H9 (cell line): ENCODE measurements around the gene FRAT1. TPM values are rescaled to one million over a fixed set of nuclear protein-coding genes. Genes with fewer than 3 reads are reported as not detected.

ENCODE experiments used
- DNase-seq: peaks from one replicate; pipeline ENCODE4 v3.0.0-alpha.2; 2017
- H2AFZ ChIP-seq: one replicate; pipeline ENCODE4 v1.6.1; 2013; ENCODE audit warnings: mild to moderate bottlenecking, low read length, control low read depth, moderate library complexity
- H2AK5ac ChIP-seq: 2 replicates; pipeline ENCODE4 v1.6.1; 2013; ENCODE audit warnings: low read length, control low read depth, mixed read lengths; ENCODE audit not compliant: insufficient read length
- H2BK120ac ChIP-seq: one replicate; pipeline ENCODE4 v1.6.1; 2013; ENCODE audit warnings: low read depth, mild to moderate bottlenecking, low read length, control low read depth, inconsistent platforms; ENCODE audit not compliant: poor library complexity, severe bottlenecking
- H2BK12ac ChIP-seq: 2 replicates; pipeline ENCODE4 v1.6.1; 2013; ENCODE audit warnings: low read length, control low read depth, mixed read lengths, low read depth; ENCODE audit not compliant: insufficient read length
- H2BK15ac ChIP-seq: 2 replicates; pipeline ENCODE4 v1.6.1; 2013; ENCODE audit warnings: low read depth, low read length, control low read depth
- H2BK20ac ChIP-seq: one replicate; pipeline ENCODE4 v1.6.1; 2013; ENCODE audit warnings: low read depth, mild to moderate bottlenecking, low read length, control low read depth, inconsistent platforms; ENCODE audit not compliant: poor library complexity, severe bottlenecking
- H2BK5ac ChIP-seq: 2 replicates; pipeline ENCODE4 v1.6.1; 2013; ENCODE audit warnings: low read length, control low read depth, mixed read lengths; ENCODE audit not compliant: insufficient read length
- H3K14ac ChIP-seq: 2 replicates; pipeline ENCODE4 v1.6.1; 2013; ENCODE audit warnings: low read length, control low read depth; ENCODE audit not compliant: insufficient read depth
- H3K18ac ChIP-seq: 2 replicates; pipeline ENCODE4 v1.6.1; 2013; ENCODE audit warnings: low read depth, mild to moderate bottlenecking, mixed read lengths, low read length, control low read depth; ENCODE audit not compliant: insufficient read length
- H3K23ac ChIP-seq: 2 replicates; pipeline ENCODE4 v1.6.1; 2013; ENCODE audit warnings: low read length, control low read depth, mixed read lengths, low read depth; ENCODE audit not compliant: insufficient read length
- H3K23me2 ChIP-seq: 2 replicates; pipeline ENCODE4 v1.6.1; 2013; ENCODE audit warnings: low read depth, mild to moderate bottlenecking, mixed read lengths, low read length, control low read depth; ENCODE audit not compliant: insufficient read length, poor library complexity, severe bottlenecking
- H3K27ac ChIP-seq: 2 replicates; pipeline ENCODE4 v1.5.1; 2013; ENCODE audit warnings: low read length, control low read depth, mixed read lengths, low read depth; ENCODE audit not compliant: insufficient read length
- H3K27me3 ChIP-seq: 2 replicates; pipeline ENCODE4 v1.6.1; 2013; ENCODE audit warnings: low read length, control low read depth, inconsistent platforms; ENCODE audit not compliant: insufficient read depth
- H3K4ac ChIP-seq: 2 replicates; pipeline ENCODE4 v1.6.1; 2013; ENCODE audit warnings: low read depth, mild to moderate bottlenecking, control low read depth, inconsistent platforms, low read length, moderate library complexity
- H3K4me1 ChIP-seq: 2 replicates; pipeline ENCODE4 v1.6.1; 2013; ENCODE audit warnings: low read length, control low read depth, inconsistent platforms; ENCODE audit not compliant: insufficient read depth
- H3K4me2 ChIP-seq: 2 replicates; pipeline ENCODE4 v1.6.1; 2013; ENCODE audit warnings: low read length, control low read depth, mixed read lengths; ENCODE audit not compliant: insufficient read length, insufficient read depth
- H3K56ac ChIP-seq: 2 replicates; pipeline ENCODE4 v1.6.1; 2013; ENCODE audit warnings: low read depth, mild to moderate bottlenecking, mixed read lengths, low read length, control low read depth; ENCODE audit not compliant: insufficient read length
- H3K79me1 ChIP-seq: 2 replicates; pipeline ENCODE4 v1.6.1; 2013; ENCODE audit warnings: low read depth, mild to moderate bottlenecking, moderate library complexity, low read length, control low read depth, inconsistent platforms; ENCODE audit not compliant: insufficient read depth, poor library complexity, severe bottlenecking
- H3K79me2 ChIP-seq: 2 replicates; pipeline ENCODE4 v1.6.1; 2013; ENCODE audit warnings: low read length, control low read depth, inconsistent platforms; ENCODE audit not compliant: insufficient read depth
- H3K9ac ChIP-seq: 2 replicates; pipeline ENCODE4 v1.6.1; 2013; ENCODE audit warnings: low read length, control low read depth, mixed read lengths; ENCODE audit not compliant: insufficient read length; ENCODE audit errors: extremely low read depth
- H3K9me3 ChIP-seq: one replicate; pipeline ENCODE4 v1.6.1; 2013; ENCODE audit warnings: low read depth, low read length, inconsistent platforms; ENCODE audit not compliant: control insufficient read depth
- H3T11ph ChIP-seq: one replicate; pipeline ENCODE4 v1.6.1; 2013; ENCODE audit warnings: mild to moderate bottlenecking, low read length, control low read depth, inconsistent platforms
- H4K20me1 ChIP-seq: one replicate; pipeline ENCODE4 v1.6.1; 2013; ENCODE audit not compliant: control insufficient read depth, insufficient read length, insufficient read depth
- H4K5ac ChIP-seq: 2 replicates; pipeline ENCODE4 v1.6.1; 2013; ENCODE audit warnings: low read depth, mild to moderate bottlenecking, mixed read lengths, low read length, control low read depth; ENCODE audit not compliant: insufficient read length
- H4K8ac ChIP-seq: replicated peaks from 2 replicates; pipeline ENCODE4 v1.6.1; 2013; ENCODE audit warnings: low read length, control low read depth, mixed read lengths, low read depth; ENCODE audit not compliant: insufficient read length
- H4K91ac ChIP-seq: 2 replicates; pipeline ENCODE4 v1.6.1; 2013; ENCODE audit warnings: low read depth, mild to moderate bottlenecking, moderate library complexity, mixed read lengths, low read length, control low read depth; ENCODE audit not compliant: insufficient read length
- H3K27ac Mint-ChIP-seq, 3 experiments: 2 replicates in 2 of 3; 3 replicates in 1 of 3; pipeline ENCODE4 v1.8.0; 2020 to 2021; ENCODE audit warnings: mixed read lengths in 3 of 3, mild to moderate bottlenecking in 1 of 3, moderate library complexity in 1 of 3
- H3K27me3 Mint-ChIP-seq: 2 replicates; pipeline ENCODE4 v1.8.0; 2021; ENCODE audit warnings: low read depth, mild to moderate bottlenecking, moderate library complexity, mixed read lengths
- H3K36me3 Mint-ChIP-seq, 3 experiments: 2 replicates in 2 of 3; 3 replicates in 1 of 3; pipeline ENCODE4 v1.8.0; 2020 to 2021; ENCODE audit warnings: low read depth in 3 of 3, mixed read lengths in 3 of 3; ENCODE audit not compliant: insufficient read depth in 1 of 3
- H3K4me1 Mint-ChIP-seq, 2 experiments: 2 replicates each; pipeline ENCODE4 v1.8.0; 2020; ENCODE audit warnings: mixed read lengths in 2 of 2
- H3K4me3 Mint-ChIP-seq, 2 experiments: 2 replicates in 1 of 2; 3 replicates in 1 of 2; pipeline ENCODE4 v1.8.0; 2020 to 2021; ENCODE audit warnings: mild to moderate bottlenecking in 2 of 2, mixed read lengths in 2 of 2, moderate library complexity in 1 of 2
- H3K9me3 Mint-ChIP-seq, 2 experiments: 2 replicates in 1 of 2; 3 replicates in 1 of 2; pipeline ENCODE4 v1.8.0; 2020; ENCODE audit warnings: mild to moderate bottlenecking in 2 of 2, mixed read lengths in 2 of 2, moderate library complexity in 1 of 2
- CTCF ChIP-seq: fragments of 200-600 bp; sonication (generic); conservative IDR thresholded peaks from 3 replicates; pipeline ENCODE4 v1.8.0; 2021; ENCODE audit warnings: antibody characterized with exemption, mild to moderate bottlenecking
- WGBS: extraction: QIAGEN DNeasy Blood & Tissue Kit; methylation state at CpG from one replicate; pipeline ENCODE4 v1.1.7; 2013; ENCODE audit warnings: missing lambda C conversion rate, low lambda C conversion rate, mixed read lengths; ENCODE audit not compliant: insufficient read length; ENCODE audit errors: extremely low coverage; 5-methylcytosine and 5-hydroxymethylcytosine counted together
- total RNA-seq: library from RNA; stranded (reverse); gene quantifications from 2 replicates; pipeline ENCODE4 v1.2.1, GENCODE V29; 2021

FRAT1 gene
- total RNA-seq, 1 experiment from 2014 or later: 7.3 TPM

GRCh38 chr10:97312897-97313296, 6.2 kb upstream of the FRAT1 start:
- H3K4me2 ChIP-seq: no peak overlapping the region
- TF ChIP-seq CTCF: no peak
- WGBS: no CpG with 5 or more reads among the region's 6 CpGs
- H4K91ac ChIP-seq: no peak overlapping the region
- Mint-ChIP-seq H3K36me3 (no peaks in the 10 kb centered on the region), H3K27me3 (peaks cover 7% of the 10 kb centered on the region), H3K4me1 (peaks cover 4% of the 10 kb centered on the region in 2 experiments; a peak in 3 of 4 replicates), H3K9me3 (no peaks in the 10 kb centered on the region), H3K27ac (peak overlapping the region in 1 of 3 experiments; percentile 62; a peak in 1 of 7 replicates), H3K4me3 (no peak overlapping the region)
- no peak overlapping the region for H3K23ac ChIP-seq
- H4K8ac ChIP-seq: no peak overlapping the region
- no peaks in the 10 kb centered on the region for H3K9me3 ChIP-seq
- no peaks in the 10 kb centered on the region for H4K20me1 ChIP-seq
- H2AK5ac ChIP-seq: no peak overlapping the region
- H2AFZ ChIP-seq: no peak overlapping the region
- H2BK15ac ChIP-seq: no peak overlapping the region
- no peak overlapping the region for H3K18ac ChIP-seq
- no peak overlapping the region for H4K5ac ChIP-seq
- H2BK20ac ChIP-seq: no peak overlapping the region
- H3K4ac ChIP-seq: no peak overlapping the region
- H3K14ac ChIP-seq: no peak overlapping the region
- no peaks in the 10 kb centered on the region for H3K79me2 ChIP-seq
- H3K9ac ChIP-seq: no peak overlapping the region
- no peak overlapping the region for H2BK120ac ChIP-seq
- no peaks in the 10 kb centered on the region for H3K27me3 ChIP-seq
- H3K79me1 ChIP-seq: no peaks in the 10 kb centered on the region
- H3T11ph ChIP-seq: no peak overlapping the region
- H3K56ac ChIP-seq: no peak overlapping the region
- no peak overlapping the region for H2BK12ac ChIP-seq
- H3K4me1 ChIP-seq: no peaks in the 10 kb centered on the region
- no peaks in the 10 kb centered on the region for H3K23me2 ChIP-seq
- no peak overlapping the region for H2BK5ac ChIP-seq
- DNase-seq: no peak
- no peak overlapping the region for H3K27ac ChIP-seq
